ENCODE data around the gene SPRED2.

DNA sequence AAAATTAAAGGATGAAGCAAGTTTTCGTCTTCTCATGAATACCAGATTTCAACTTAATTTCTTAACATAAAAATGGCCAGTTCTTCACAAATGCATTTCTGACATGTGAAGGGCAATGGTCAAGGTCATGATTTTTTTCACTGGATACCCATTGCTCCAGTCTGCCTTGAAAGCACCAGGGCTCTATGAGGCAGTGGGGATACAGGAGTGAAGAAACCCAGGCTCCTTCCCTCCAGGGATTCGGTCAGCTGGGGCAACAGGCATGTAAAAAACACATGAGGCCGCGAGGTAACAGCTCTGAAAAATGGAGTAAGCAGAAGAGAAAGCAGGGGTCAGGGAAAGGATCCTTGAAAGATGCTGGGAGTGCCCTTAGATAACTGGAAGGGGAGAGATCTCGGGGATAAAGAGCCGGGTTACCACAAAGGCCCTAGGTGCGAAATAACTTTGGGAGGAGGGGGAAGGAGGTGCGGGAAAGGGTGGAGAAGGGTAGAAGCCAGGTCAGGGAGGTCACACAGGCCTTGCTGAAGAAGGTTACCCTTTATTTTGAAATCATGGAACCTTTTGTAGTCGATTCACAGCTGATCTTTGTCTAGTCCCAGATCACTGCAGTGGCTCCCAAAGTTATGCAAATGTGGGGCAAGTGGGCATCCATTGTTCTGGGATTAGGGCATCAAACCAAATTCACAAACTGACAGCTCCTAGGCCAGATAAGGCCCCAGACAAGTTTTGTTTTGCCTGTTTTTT, 5.2 kb upstream of the SPRED2 start:
- TF ChIP-seq, protein P1, sequence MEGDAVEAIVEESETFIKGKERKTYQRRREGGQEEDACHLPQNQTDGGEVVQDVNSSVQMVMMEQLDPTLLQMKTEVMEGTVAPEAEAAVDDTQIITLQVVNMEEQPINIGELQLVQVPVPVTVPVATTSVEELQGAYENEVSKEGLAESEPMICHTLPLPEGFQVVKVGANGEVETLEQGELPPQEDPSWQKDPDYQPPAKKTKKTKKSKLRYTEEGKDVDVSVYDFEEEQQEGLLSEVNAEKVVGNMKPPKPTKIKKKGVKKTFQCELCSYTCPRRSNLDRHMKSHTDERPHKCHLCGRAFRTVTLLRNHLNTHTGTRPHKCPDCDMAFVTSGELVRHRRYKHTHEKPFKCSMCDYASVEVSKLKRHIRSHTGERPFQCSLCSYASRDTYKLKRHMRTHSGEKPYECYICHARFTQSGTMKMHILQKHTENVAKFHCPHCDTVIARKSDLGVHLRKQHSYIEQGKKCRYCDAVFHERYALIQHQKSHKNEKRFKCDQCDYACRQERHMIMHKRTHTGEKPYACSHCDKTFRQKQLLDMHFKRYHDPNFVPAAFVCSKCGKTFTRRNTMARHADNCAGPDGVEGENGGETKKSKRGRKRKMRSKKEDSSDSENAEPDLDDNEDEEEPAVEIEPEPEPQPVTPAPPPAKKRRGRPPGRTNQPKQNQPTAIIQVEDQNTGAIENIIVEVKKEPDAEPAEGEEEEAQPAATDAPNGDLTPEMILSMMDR (IDR thresholded peaks at IDR 0.05), result no peak
- TF ChIP-seq ZFX (IDR thresholded peaks at IDR 0.05; ENCODE audit: borderline replicate concordance), result no peak

All from 22Rv1 (cell line).